Glutamatergic neuron (in vitro differentiated cells): ENCODE data around the gene CCSER2. TPM values are rescaled to one million over a fixed set of nuclear protein-coding genes. Genes with fewer than 3 reads are reported as not detected.

Experiments used
- DNase-seq: peaks from one replicate; pipeline ENCODE4 v3.0.0; 2022
- H3K27ac Mint-ChIP-seq: one replicate; pipeline ENCODE4 v1.8.0; 2020; ENCODE audit warnings: mild to moderate bottlenecking, mixed read lengths, inconsistent platforms; ENCODE audit not compliant: unreplicated experiment
- H3K27me3 Mint-ChIP-seq: one replicate; pipeline ENCODE4 v1.8.0; 2020; ENCODE audit warnings: mild to moderate bottlenecking, moderate library complexity, mixed read lengths, inconsistent platforms; ENCODE audit not compliant: unreplicated experiment
- H3K36me3 Mint-ChIP-seq: one replicate; pipeline ENCODE4 v1.8.0; 2020; ENCODE audit warnings: mild to moderate bottlenecking, mixed read lengths, inconsistent platforms; ENCODE audit not compliant: unreplicated experiment
- H3K4me1 Mint-ChIP-seq: one replicate; pipeline ENCODE4 v1.8.0; 2020; ENCODE audit warnings: mild to moderate bottlenecking, low read depth, mixed read lengths, inconsistent platforms; ENCODE audit not compliant: unreplicated experiment
- H3K4me3 Mint-ChIP-seq: one replicate; pipeline ENCODE4 v1.8.0; 2020; ENCODE audit warnings: mild to moderate bottlenecking, mixed read lengths, inconsistent platforms; ENCODE audit not compliant: unreplicated experiment
- H3K9me3 Mint-ChIP-seq: one replicate; pipeline ENCODE4 v1.8.0; 2020; ENCODE audit warnings: mild to moderate bottlenecking, moderate library complexity, mixed read lengths, inconsistent platforms; ENCODE audit not compliant: unreplicated experiment
- total RNA-seq: library from RNA; stranded (reverse); fragmentation: NEBNext Ultra II Directional; extraction: Animal tissue kit (Norgen Biotek cat#: 25700); gene quantifications from one replicate; pipeline ENCODE4 v1.2.1, GENCODE V29; 2021; ENCODE audit not compliant: unreplicated experiment
- TF ChIP-seq, protein P1 (sequence below): fragments of 200-600 bp; sonication (generic); IDR thresholded peaks from one replicate; pipeline ENCODE4 v1.5.0; 2021; ENCODE audit not compliant: partially characterized antibody, unreplicated experiment

Gene CCSER2
- total RNA-seq, 1 donor from 2014 or later, result 168 TPM

DNA sequence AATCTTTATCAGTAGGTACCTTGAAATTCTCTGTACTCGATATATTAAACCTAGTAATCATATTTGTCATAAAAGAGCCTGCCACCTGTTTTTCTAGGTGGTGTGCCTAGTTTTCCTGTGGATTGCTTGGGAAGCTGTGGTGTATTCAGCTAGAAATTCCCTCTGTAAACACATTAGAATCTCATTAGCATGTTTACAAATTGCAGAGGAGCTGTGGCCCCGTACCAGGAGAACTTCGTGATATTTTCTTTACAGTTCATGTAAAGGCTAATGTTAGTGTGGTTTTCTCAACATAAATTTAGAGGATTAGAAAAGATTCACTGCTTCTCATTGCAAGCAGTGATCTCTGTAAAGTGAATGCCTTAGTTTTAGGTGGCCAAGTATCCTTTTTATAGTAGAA, 144.7 kb downstream of the CCSER2 start:
- Mint-ChIP-seq H3K27me3 (no peaks in the 10 kb centered on the region), H3K9me3 (peaks cover under 1% of the 10 kb centered on the region), H3K4me3 (no peak overlapping the region), H3K27ac (no peak overlapping the region), H3K4me1 (no peaks in the 10 kb centered on the region), H3K36me3 (no peaks in the 10 kb centered on the region)
- TF ChIP-seq, protein P1, sequence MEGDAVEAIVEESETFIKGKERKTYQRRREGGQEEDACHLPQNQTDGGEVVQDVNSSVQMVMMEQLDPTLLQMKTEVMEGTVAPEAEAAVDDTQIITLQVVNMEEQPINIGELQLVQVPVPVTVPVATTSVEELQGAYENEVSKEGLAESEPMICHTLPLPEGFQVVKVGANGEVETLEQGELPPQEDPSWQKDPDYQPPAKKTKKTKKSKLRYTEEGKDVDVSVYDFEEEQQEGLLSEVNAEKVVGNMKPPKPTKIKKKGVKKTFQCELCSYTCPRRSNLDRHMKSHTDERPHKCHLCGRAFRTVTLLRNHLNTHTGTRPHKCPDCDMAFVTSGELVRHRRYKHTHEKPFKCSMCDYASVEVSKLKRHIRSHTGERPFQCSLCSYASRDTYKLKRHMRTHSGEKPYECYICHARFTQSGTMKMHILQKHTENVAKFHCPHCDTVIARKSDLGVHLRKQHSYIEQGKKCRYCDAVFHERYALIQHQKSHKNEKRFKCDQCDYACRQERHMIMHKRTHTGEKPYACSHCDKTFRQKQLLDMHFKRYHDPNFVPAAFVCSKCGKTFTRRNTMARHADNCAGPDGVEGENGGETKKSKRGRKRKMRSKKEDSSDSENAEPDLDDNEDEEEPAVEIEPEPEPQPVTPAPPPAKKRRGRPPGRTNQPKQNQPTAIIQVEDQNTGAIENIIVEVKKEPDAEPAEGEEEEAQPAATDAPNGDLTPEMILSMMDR, result no peak
- DNase-seq, result no peak

DNA sequence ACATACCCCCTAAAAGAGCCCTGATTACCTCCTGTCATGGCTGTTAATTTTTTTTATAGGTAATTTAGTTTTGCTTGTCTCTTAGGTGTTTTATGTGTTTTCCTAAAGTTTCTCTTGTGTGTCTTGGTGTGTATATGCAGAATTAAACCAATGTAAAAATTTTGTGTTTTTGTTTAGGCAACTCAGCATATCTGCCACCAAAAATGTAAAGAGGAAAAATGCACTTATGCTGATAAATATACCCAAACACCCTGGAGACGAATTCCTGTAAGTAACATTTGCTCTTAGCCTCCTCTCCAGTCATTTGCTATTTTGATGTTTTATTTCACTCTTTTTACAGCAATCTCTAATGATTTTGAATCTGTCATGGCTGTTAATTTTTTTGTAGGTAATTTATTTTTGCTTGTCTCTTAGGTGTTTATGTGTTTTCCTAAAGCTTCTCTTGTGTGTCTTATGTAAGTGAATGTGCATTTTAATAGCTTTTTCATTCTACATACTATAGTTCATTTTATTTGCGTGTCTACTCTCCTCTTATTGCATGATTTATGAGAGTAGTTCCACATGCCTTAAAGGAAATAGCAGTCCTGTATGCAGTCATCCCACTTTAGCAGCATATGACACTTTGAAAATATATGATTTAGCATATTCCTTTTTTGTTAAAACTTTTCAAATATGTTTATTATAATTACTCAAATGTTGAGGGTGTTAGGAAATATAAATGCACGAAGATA, 149.2 kb downstream of the CCSER2 start:
- TF ChIP-seq, protein P1, result no peak
- no peak overlapping the region for H3K27ac Mint-ChIP-seq
- no peak overlapping the region for H3K4me3 Mint-ChIP-seq
- no peak for DNase-seq
- H3K36me3 Mint-ChIP-seq, result no peaks in the 10 kb centered on the region
- no peaks in the 10 kb centered on the region for H3K27me3 Mint-ChIP-seq
- no peaks in the 10 kb centered on the region for H3K4me1 Mint-ChIP-seq
- no peaks in the 10 kb centered on the region for H3K9me3 Mint-ChIP-seq

DNA sequence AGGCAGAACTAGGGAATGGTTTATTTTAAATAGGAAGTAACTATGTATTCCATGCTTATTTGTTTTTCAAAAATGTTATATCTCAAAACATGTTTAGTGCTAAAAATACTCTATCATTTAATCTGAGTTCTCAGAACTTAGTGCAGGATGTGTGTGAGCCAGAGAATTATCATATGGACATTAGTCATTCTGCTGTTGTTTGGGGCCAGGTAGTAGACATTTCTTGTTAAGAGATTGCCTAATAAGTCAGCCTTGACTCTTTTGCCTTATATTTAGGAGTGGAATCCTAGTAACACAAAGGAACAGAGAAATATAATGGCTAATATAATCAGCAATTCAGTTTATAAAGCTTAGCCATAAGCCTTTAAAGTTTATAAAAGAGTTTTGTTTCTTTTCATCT, 149.8 kb downstream of the CCSER2 start:
- H3K27ac Mint-ChIP-seq, result no peak overlapping the region
- TF ChIP-seq, protein P1, result no peak

DNA sequence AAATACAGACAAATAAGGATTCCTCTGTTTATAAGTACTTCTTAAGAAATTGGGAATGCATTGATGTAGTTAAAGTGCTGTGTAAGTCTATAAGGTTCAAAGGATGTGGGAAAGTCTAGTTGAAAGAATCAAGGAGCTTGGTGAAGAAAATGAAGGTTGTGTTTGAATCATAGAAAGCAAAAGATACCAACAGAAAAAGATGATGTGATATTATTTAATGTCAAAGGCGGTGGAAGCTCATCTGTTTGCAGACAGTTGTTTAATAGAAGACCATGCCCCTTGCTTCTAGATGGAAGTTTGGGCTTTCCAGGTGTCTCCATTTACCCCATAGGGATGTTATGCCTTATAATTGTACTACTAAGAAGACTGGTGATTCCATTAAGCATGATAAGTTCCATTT, 150.3 kb downstream of the CCSER2 start:
- Mint-ChIP-seq H3K36me3 (no peaks in the 10 kb centered on the region), H3K4me3 (no peak overlapping the region), H3K27me3 (no peaks in the 10 kb centered on the region), H3K4me1 (no peaks in the 10 kb centered on the region), H3K27ac (no peak overlapping the region), H3K9me3 (no peaks in the 10 kb centered on the region)
- TF ChIP-seq, protein P1, result no peak
- no peak for DNase-seq

More for the DNA sequence above, 149.8 kb downstream of the CCSER2 start:
- no peak for DNase-seq
- no peaks in the 10 kb centered on the region for H3K9me3 Mint-ChIP-seq
- no peaks in the 10 kb centered on the region for H3K36me3 Mint-ChIP-seq
- H3K4me3 Mint-ChIP-seq, result no peak overlapping the region
- H3K4me1 Mint-ChIP-seq, result no peaks in the 10 kb centered on the region
- no peaks in the 10 kb centered on the region for H3K27me3 Mint-ChIP-seq

DNA sequence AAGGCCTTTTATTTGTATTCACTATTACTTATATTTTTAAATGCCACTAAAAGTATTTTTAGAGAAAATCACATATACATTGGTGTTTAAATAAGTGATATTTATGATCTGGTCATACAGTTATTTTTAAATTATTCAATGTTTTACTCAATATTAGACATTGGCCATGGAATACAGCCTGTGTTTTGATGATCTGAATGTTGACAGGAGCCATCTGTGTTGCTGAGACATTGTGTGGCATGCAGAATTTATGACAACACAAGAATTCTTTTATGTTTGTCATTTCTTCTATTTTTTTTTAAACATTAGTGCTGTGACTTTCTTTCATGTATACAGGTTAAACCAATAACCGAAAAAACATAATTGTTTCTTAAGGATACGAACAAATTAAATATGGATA, 156.2 kb downstream of the CCSER2 start:
- peaks cover 3% of the 10 kb centered on the region for H3K4me1 Mint-ChIP-seq
- H3K27me3 Mint-ChIP-seq, result peaks cover 5% of the 10 kb centered on the region
- peaks cover 8% of the 10 kb centered on the region for H3K9me3 Mint-ChIP-seq
- no peak overlapping the region for H3K27ac Mint-ChIP-seq
- H3K36me3 Mint-ChIP-seq, result peaks cover 22% of the 10 kb centered on the region
- no peak overlapping the region for H3K4me3 Mint-ChIP-seq
- DNase-seq, result no peak
- TF ChIP-seq, protein P1, result no peak
